Measurements from ENCODE around the gene TMEM256. TPM values are rescaled to one million over a fixed set of nuclear protein-coding genes. Genes with fewer than 3 reads are reported as not detected.

The TMEM256 gene
- total RNA-seq, 2 experiments from 2014 or later, result 73.2 to 77.0 TPM

DNA sequence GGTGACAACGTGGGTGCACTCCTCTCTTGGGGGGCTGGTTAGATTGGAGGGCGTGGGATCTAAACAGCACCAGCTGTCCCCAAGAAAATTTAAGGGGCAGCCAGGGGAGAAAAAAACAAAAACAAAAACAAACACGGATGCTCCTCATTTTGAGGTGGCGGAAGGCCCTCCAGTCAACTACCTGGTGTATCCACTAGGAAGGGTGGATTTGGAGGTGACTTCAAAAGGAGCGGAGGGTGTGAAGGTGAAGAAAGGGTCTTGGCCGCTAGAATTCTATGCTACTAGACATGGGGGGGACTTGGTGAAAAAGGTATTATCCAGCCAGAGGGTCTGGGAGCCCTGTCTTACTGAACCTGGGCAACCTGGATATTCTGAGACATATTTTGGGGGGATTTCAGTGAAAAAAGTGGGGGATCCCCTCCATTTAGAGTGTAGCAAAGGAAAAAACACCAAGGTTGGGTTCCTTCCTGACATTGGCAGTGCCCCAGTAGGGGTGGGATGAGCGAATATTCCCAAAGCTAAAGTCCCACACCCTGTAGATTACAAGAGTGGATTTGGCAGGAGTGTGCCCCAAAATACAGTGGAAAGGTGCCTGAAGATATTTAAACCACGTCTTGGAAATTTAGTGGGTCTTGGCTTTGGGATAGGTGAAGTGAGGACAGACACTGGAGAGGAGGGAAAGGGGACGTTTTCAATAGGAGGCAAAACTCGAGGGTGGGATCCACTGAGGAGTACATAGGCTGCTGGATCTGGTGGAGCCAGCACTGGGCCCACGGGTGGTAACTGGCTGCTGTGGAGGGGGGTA, 35.0 kb upstream of the TMEM256 start:
- peak overlapping the region; percentile 69 for H3K4me3 Mint-ChIP-seq
- ChIA-PET CTCF (interaction anchor here (0.7 to 4.2 kb wide), 3 partner anchors 16 to 304 kb away, joined by 3 to 53 read pairs (median 18); no protein-coding TSS in a partner anchor), POLR2A (interaction anchor here (1.5 to 14.4 kb wide), 3 partner anchors 16 to 103 kb away, joined by 3 to 232 read pairs (median 40); partner anchors contain the start of genes ACAP1, POLR2A, SLC35G6 and ZBTB4)
- H3K9me3 Mint-ChIP-seq, result no peaks in the 10 kb centered on the region
- peaks cover 20% of the 10 kb centered on the region for H3K36me3 Mint-ChIP-seq (ENCODE audit: low read depth)
- peaks cover 48% of the 10 kb centered on the region for H3K27me3 Mint-ChIP-seq
- peaks cover 45% of the 10 kb centered on the region for H3K4me1 Mint-ChIP-seq
- no peak for DNase-seq
- no peak overlapping the region for H3K27ac Mint-ChIP-seq

DNA sequence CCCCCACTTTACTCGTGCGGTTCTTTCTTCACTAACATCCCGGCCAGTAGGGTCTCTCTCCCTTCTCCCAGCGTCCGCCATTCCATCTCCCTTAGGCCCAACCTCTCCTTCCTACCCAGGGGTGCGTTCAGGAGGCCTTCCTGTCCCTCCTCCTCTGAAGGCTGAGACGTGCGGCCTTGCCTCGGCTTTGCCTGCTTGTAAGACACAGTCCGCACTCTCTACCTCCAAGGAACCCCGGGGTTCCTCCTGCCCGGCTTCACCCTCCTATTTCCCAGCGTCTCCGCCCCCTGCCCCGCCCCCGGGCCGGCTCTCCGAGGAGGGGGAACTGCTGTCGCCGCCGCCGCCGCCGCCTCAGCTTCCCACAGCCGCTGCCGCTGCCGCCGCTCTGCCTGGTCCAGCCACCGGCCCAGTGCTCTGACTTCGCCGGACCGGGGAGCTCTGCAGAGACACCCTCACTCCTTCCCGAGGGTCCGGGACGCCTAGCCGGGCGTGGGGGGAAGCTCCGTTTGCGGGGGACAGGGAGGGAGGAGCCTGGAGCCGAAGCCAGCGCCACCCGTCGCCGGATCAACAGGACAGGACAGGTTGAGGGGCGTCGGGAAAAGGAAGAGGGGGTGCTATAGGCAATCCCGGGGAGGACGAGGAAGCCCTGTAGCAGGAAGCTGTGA, 34.2 kb upstream of the TMEM256 start:
- Mint-ChIP-seq H3K4me1 (peaks cover 45% of the 10 kb centered on the region), H3K9me3 (no peaks in the 10 kb centered on the region), H3K4me3 (peak overlapping the region; percentile 69), H3K36me3 (ENCODE audit: low read depth) (peaks cover 20% of the 10 kb centered on the region), H3K27ac (peak overlapping the region; percentile 24), H3K27me3 (peaks cover 42% of the 10 kb centered on the region)
- POLR2A ChIA-PET, result interaction anchor here (1.5 to 14.4 kb wide), 6 partner anchors 16 to 249 kb away, joined by 3 to 232 read pairs (median 26); partner anchors contain the start of genes ACAP1, MPDU1, POLR2A and SENP3
- DNase-seq, result peak; percentile 59
- CTCF ChIA-PET, result interaction anchor here (0.7 to 4.2 kb wide), 5 partner anchors 17 to 305 kb away, joined by 3 to 53 read pairs (median 18); partner anchors contain the start of gene NEURL4

DNA sequence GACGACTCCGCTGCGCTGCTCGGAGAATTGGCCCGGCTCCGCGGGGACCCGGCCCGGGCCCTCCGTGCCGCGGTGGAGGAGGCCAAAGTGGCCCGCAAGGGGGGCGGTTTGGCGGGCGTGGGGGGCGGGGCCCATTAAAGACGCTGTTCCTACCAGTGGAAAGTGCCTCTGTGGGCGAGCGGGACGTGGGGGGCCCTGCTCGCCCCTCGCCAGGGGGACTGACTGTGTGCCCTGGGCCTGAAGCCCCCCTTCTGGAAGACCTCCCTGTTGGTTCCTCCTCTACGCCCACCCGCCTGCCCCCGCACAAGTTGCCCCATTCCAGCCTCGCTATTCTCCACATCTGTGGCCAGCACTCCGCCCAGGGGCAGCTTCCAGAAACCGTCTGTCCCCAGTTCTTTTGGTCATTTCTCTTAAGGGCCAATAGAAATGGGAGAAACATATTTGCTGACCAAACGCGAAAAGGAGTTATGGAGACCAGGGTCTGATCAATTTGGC, 33.5 kb upstream of the TMEM256 start:
- no peaks in the 10 kb centered on the region for H3K9me3 Mint-ChIP-seq
- H3K36me3 Mint-ChIP-seq (ENCODE audit: low read depth), result peaks cover 20% of the 10 kb centered on the region
- ChIA-PET CTCF (interaction anchor here (0.6 to 4.2 kb wide), 24 partner anchors 9 to 250 kb away, joined by 3 to 53 read pairs (median 8); partner anchors contain the start of genes ACADVL, CHRNB1, DLG4 and FXR2), POLR2A (interaction anchor here (1.0 to 14.4 kb wide), 15 partner anchors 9 to 249 kb away, joined by 3 to 232 read pairs (median 20); partner anchors contain the start of genes ACAP1, CHRNB1, MPDU1 and POLR2A)
- peaks cover 45% of the 10 kb centered on the region for H3K4me1 Mint-ChIP-seq
- DNase-seq, result no peak
- H3K27ac Mint-ChIP-seq, result peak overlapping the region; percentile 24
- peak overlapping the region; percentile 90 for H3K4me3 Mint-ChIP-seq
- H3K27me3 Mint-ChIP-seq, result peaks cover 39% of the 10 kb centered on the region

DNA sequence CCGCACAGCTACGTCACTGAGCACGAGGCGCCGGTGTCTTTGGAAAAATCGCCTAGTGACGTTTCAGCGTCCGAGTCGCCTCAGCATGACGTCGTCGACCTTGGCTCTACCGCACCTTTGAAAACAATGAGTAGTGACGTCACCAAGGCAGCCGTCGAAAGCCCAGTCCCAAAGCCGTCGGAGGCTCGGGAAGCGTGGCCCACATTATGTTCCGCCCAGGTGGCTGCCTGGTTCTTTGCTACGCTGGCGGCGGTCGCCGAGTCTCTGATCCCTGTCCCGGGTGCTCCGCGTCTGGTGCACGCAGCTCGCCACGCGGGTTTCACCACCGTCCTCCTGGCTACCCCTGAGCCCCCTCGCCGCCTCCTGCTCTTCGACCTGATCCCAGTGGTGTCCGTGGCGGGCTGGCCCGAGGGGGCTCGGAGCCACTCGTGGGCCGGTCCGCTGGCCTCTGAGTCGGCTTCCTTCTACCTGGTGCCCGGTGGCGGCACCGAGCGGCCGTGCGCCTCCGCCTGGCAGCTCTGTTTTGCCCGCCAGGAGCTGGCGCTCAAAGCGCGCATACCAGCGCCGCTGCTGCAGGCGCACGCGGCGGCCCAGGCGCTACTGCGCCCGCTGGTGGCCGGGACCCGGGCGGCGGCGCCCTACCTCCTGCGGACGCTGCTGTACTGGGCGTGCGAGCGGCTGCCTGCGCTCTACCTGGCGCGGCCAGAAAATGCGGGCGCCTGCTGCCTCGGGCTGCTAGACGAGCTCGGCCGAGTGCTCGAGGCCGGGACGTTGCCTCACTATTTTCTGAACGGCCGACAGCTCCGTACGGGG, 32.9 kb upstream of the TMEM256 start:
- peaks cover 20% of the 10 kb centered on the region for H3K36me3 Mint-ChIP-seq (ENCODE audit: low read depth)
- peak overlapping the region; percentile 98 for H3K27ac Mint-ChIP-seq
- DNase-seq, result peak; percentile 85
- H3K27me3 Mint-ChIP-seq, result peaks cover 34% of the 10 kb centered on the region
- ChIA-PET POLR2A (interaction anchor here (1.0 to 14.4 kb wide), 23 partner anchors 9 to 250 kb away, joined by 3 to 232 read pairs (median 8); partner anchors contain the start of genes ACAP1, CHRNB1, MPDU1 and NEURL4), CTCF (interaction anchor here (0.6 to 4.2 kb wide), 39 partner anchors 10 to 407 kb away, joined by 3 to 53 read pairs (median 6); partner anchors contain the start of genes ACADVL, ACAP1, CHRNB1 and DLG4)
- H3K4me3 Mint-ChIP-seq, result peak overlapping the region; percentile 90
- peaks cover 45% of the 10 kb centered on the region for H3K4me1 Mint-ChIP-seq
- no peaks in the 10 kb centered on the region for H3K9me3 Mint-ChIP-seq

DNA sequence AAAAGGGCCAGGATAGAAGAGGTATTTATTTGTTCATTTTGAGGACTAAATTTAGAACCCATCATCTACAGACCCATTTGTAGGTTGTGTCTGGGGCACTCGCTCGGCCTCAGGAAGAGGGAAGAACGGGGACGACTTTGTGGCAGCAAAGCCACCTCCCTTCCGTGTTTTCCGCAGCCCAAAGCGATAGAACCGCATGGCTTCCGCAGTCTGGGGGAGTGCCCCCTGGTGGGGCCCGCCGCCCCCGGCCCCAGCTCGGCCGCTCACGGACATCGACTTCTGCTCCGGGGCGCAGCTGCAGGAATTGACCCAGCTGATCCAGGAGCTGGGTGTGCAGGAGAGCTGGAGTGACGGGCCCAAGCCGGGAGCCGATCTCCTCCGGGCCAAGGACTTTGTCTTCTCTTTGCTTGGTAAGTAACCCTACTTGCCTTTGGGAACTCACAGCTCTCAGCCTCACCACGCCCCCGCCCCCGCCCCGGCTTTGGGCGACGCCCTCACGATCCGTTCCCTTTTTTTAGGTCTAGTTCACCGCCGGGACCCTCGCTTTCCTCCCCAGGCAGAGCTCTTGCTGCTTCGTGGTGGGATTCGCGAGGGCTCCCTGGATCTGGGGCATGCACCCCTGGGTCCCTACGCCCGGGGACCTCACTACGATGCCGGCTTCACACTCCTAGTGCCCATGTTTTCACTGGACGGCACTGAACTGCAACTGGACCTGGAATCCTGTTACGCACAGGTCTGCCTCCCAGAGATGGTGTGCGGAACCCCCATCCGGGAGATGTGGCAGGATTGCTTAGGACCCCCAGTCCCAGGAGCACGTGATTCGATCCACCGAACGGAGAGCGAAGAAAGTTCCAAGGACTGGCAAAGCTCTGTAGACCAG, 32.0 kb upstream of the TMEM256 start:
- Mint-ChIP-seq H3K4me3 (peak overlapping the region; percentile 90), H3K36me3 (ENCODE audit: low read depth) (peaks cover 20% of the 10 kb centered on the region), H3K4me1 (peaks cover 45% of the 10 kb centered on the region), H3K27me3 (peaks cover 26% of the 10 kb centered on the region), H3K27ac (peak overlapping the region; percentile 98), H3K9me3 (no peaks in the 10 kb centered on the region)
- CTCF ChIA-PET, result interaction anchor here (0.6 to 4.2 kb wide), 37 partner anchors 11 to 408 kb away, joined by 3 to 53 read pairs (median 6); partner anchors contain the start of genes ACADVL, ACAP1, CHRNB1 and DLG4
- peak; percentile 75 for DNase-seq
- POLR2A ChIA-PET, result interaction anchor here (0.8 to 14.4 kb wide), 23 partner anchors 9 to 251 kb away, joined by 3 to 232 read pairs (median 8); partner anchors contain the start of genes ACAP1, CHRNB1, MPDU1 and NEURL4

DNA sequence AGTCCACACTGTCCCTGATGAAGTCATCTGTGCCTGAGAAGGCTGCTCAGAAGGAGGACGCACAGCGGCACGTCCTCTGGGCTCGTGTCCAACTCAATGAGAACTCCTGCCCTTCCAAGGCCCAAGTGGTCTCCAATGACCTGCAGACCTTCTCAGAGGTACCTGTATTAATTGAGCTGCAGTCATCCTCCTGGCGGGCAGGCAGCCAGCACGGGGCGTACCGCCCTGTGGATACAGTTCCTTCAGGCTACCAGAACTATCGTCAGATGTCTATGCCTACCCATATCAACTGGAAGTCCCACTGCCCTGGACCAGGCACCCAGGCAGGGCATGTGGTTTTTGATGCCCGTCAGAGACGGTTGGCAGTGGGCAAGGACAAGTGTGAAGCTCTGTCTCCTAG, 28.4 kb upstream of the TMEM256 start:
- CTCF ChIA-PET, result interaction anchor here (0.8 to 1.1 kb wide), 2 partner anchors 9 to 12 kb away, joined by 3 to 4 read pairs; no protein-coding TSS in a partner anchor
- Mint-ChIP-seq H3K27me3 (peaks cover 1% of the 10 kb centered on the region), H3K9me3 (no peaks in the 10 kb centered on the region), H3K4me3 (no peak overlapping the region), H3K4me1 (peaks cover 18% of the 10 kb centered on the region), H3K27ac (no peak overlapping the region), H3K36me3 (ENCODE audit: low read depth) (peaks cover 6% of the 10 kb centered on the region)
- POLR2A ChIA-PET, result interaction anchor here (0.7 kb wide), 1 partner anchor 49 kb away, joined by 3 read pairs; no protein-coding TSS in a partner anchor
- no peak for DNase-seq

DNA sequence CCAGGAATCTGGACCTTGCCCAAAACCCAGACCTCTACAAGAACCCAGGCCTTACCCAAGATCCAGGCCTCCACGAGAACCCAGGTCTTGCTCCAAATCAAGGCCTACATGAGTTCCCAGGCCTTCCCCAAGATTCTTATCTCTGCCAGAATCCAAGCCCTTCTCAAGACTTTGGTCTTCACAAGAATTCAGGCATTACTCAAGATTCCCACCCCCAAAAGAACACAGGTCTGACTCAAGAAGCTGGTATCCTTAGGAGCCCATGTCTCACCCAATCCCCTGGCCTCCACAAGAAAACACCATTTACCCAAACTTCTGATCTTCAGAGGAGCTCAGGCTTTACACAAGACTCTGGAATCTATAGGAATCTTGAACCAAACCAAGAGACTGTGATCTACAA, 27.3 kb upstream of the TMEM256 start:
- ChIA-PET POLR2A (interaction anchor here (1.2 kb wide), 1 partner anchor 141 kb away, joined by 3 read pairs; no protein-coding TSS in a partner anchor), CTCF (interaction anchor here (1.1 kb wide), 1 partner anchor 8 kb away, joined by 4 read pairs; no protein-coding TSS in a partner anchor)
- Mint-ChIP-seq H3K27ac (no peak overlapping the region), H3K36me3 (ENCODE audit: low read depth) (peaks cover 4% of the 10 kb centered on the region), H3K4me1 (peaks cover 10% of the 10 kb centered on the region), H3K9me3 (no peaks in the 10 kb centered on the region), H3K27me3 (peaks cover 1% of the 10 kb centered on the region), H3K4me3 (no peak overlapping the region)
- DNase-seq, result no peak

DNA sequence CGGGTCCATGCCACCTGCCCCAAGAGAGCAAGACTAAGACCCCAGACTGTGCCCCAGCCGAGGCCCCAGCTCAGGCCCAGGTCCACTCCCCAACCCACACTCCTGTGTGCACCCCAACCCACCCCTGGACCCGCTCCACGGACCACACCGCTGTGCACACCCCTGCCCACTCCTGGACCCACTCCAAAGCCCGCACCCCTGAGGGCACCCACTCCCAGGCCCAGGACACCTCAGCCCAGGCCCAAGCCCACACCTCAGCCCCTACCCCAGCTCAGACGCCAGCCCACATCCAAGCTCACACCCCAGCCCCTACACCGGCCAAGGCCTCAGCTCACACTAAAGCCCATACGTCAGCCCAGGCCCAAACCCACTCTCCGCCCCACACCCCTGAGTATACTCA, 25.8 kb upstream of the TMEM256 start:
- POLR2A ChIA-PET, result interaction anchor here (1.2 kb wide), 1 partner anchor 54 kb away, joined by 4 read pairs; the partner anchor contains the start of gene POLR2A
- no peaks in the 10 kb centered on the region for H3K4me1 Mint-ChIP-seq

DNA sequence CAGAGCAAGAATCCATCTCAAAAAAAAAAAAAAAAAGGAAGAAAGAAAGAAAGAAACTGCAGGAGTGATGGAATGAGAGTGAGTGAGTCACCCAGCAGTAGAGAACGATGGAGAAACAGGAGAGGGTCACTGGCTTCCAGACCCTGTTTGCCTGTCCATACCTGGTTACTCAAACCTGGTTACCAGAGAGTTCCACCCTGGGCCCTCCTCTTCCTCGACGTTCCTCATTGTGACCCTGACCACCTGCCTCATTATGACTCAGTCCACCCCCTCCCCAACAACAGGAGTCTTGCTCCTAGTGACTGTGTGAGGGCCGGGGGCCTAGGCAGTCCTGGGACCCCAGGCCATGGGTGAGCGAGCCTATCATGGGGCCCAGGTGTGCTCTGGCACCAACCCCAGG, 24.7 kb upstream of the TMEM256 start, which contains the start of gene SPEM3:
Gene SPEM3 (plus strand): TSS at position 301 of the 400 bp plus-strand sequence. CDS start 46 bp downstream, at position 347.
- CTCF ChIA-PET, result no interaction called here
- Mint-ChIP-seq H3K27ac (no peak within 1 kb of the TSS), H3K36me3 (ENCODE audit: low read depth) (no peaks in the 10 kb centered on the region), H3K4me1 (no peaks in the 10 kb centered on the region), H3K4me3 (no peak within 1 kb of the TSS), H3K9me3 (no peaks in the 10 kb centered on the region), H3K27me3 (peaks cover 3% of the 10 kb centered on the region)
- POLR2A ChIA-PET, result no interaction called here
- DNase-seq, result no peak

More for the DNA sequence above, 25.8 kb upstream of the TMEM256 start:
- H3K9me3 Mint-ChIP-seq, result no peaks in the 10 kb centered on the region
- H3K4me3 Mint-ChIP-seq, result no peak overlapping the region
- DNase-seq, result no peak
- no peaks in the 10 kb centered on the region for H3K36me3 Mint-ChIP-seq (ENCODE audit: low read depth)
- peaks cover 1% of the 10 kb centered on the region for H3K27me3 Mint-ChIP-seq
- no peak overlapping the region for H3K27ac Mint-ChIP-seq
- CTCF ChIA-PET, result no interaction called here

DNA sequence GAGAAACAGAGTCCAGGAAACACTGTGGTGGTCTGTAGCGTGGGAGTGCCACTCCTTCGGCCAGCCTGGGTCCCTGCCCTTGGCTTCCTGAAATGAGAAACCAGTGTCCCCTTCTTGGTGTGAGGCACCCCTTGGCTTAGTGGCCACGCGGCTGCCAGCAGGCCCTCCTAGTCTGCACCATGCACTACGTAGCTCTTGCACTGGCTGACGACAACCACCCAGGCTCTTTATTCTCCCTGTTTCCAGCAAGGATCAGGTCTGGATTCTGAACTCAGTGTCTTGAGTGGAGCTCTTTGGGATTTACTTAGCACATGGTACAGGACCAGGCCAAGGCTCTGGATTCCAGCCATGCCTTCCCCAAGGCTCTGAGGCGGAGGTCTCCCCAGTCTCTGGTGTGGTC, 23.7 kb upstream of the TMEM256 start:
- H3K36me3 Mint-ChIP-seq (ENCODE audit: low read depth), result no peaks in the 10 kb centered on the region
- POLR2A ChIA-PET, result interaction anchor here (0.9 kb wide), 1 partner anchor 8 kb away, joined by 3 read pairs; no protein-coding TSS in a partner anchor

More for the DNA sequence above, 23.7 kb upstream of the TMEM256 start:
- Mint-ChIP-seq H3K4me3 (no peak overlapping the region), H3K27ac (no peak overlapping the region), H3K27me3 (peaks cover 2% of the 10 kb centered on the region), H3K9me3 (no peaks in the 10 kb centered on the region), H3K4me1 (no peaks in the 10 kb centered on the region)
- CTCF ChIA-PET, result no interaction called here
- no peak for DNase-seq
